ENCODE measurements around the gene GOLM1. TPM values are rescaled to one million over a fixed set of nuclear protein-coding genes. Genes with fewer than 3 reads are reported as not detected.

Gene GOLM1
- total and polyA plus RNA-seq, 2 experiments from 2014 or later = 56.2 to 63.4 TPM

DNA sequence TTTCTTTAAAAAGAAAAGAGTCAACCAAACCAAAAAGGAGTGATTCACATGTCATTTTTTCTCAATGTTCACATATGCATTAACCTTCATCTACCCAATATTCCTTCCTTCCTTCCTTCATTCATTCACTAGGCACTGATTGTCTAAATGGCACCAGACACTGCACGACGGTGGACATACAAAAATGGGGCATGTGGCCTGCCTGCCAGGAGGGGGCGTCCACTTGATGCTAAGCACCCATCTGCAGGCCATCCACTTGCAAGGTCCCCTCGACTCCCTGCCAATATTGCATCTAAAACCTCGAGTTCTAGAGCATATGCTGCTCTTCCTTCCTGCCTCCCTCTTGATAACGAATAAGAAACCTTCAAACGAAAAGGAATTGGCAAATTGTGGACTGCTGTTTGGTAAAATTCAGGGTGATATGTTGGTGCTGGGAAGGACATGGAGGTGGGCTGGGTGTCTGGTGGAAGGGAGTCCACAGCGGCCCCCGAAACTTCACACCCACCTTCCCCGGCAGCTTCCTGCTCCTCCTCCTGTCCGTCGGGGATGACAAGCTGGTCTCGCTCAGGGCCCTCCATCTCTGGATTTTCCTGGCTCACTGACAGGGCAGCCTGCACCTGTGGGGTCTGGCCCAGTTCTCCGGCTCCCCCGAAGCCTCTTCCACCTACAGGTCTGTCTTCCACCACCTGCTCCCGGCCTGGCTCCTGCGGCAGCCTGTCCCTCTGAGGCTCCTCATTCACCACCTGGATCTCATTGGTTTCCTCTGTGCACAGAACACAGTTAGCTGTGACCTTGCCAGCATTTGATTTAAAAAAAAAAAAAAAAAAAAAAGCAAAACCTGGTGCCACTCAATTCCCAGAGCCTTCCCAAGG is 64.3 kb downstream of the GOLM1 start:
- TF ChIP-seq EZH2phosphoT487 (IDR thresholded peaks at IDR 0.05; ENCODE audit: insufficient read depth, low read depth) = no peak
- TF ChIP-seq EZH2 (IDR thresholded peaks at IDR 0.05; ENCODE audit: insufficient read depth, poor library complexity, severe bottlenecking) = no peak
- no peak overlapping the region for H3K4me2 ChIP-seq (ENCODE audit: unreplicated experiment)
- H3K4me3 ChIP-seq = no peak overlapping the region
- no peak overlapping the region for H2AFZ ChIP-seq
- no peak overlapping the region for H3K9ac ChIP-seq
- peak; percentile 60 for DNase-seq
- H3K36me3 ChIP-seq (ENCODE audit: low read depth) = no peaks in the 10 kb centered on the region; the same call in 1 of the 2 replicates
- no peaks in the 10 kb centered on the region; the same call in 1 of the 2 replicates for H3K4me1 ChIP-seq (ENCODE audit: insufficient read depth)
- no peaks in the 10 kb centered on the region for H4K20me1 ChIP-seq (ENCODE audit: insufficient read depth)
- no peak overlapping the region for H3K27ac ChIP-seq
- WGBS, 2 experiments (ENCODE audit: low coverage in 1 of 2, low lambda C conversion rate in 2 of 2, missing lambda C conversion rate in 2 of 2) = 67 to 75% methylated on average over 15 to 17 of the region's 17 CpGs
- no peaks in the 10 kb centered on the region for H3K79me2 ChIP-seq (ENCODE audit: insufficient read depth)
- H3K27me3 ChIP-seq (replicated peaks; ENCODE audit: insufficient read depth) = no peaks in the 10 kb centered on the region
- H3K9me3 ChIP-seq (ENCODE audit: low read depth) = no peaks in the 10 kb centered on the region
- H3K9me2 ChIP-seq (ENCODE audit: insufficient read depth) = no peaks in the 10 kb centered on the region
- in situ Hi-C loops (cut with MboI) = no loop called here
- H3F3A ChIP-seq (ENCODE audit: insufficient read depth) = peaks cover 12% of the 10 kb centered on the region; the same call in 1 of the 2 replicates

DNA sequence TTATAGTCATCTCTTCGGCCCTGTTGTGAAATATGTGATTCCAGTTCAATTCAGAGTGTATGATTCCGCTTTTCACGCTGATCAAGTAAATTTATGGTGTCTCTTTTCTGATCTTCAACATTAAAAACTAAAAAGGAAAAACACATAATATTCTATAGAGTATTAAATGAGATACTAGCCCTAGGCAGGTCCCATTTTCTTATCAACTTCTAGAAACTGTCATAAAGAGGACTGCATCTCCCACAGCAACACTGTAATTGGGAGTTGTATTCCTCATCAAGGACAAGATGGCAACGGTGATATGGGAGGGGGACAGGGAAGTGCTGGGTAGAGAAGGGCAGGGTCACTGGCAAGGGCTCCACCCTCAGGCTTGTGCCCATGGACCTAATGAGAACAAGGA is 71.6 kb downstream of the GOLM1 start:
- no peak for DNase-seq
- no peaks in the 10 kb centered on the region for H3K79me2 ChIP-seq (ENCODE audit: insufficient read depth)
- H3K9me3 ChIP-seq (ENCODE audit: low read depth) = no peaks in the 10 kb centered on the region
- no peak overlapping the region for H3K27ac ChIP-seq
- H3K9ac ChIP-seq = no peak overlapping the region
- no peak overlapping the region for H3K4me2 ChIP-seq (ENCODE audit: unreplicated experiment)
- H3K36me3 ChIP-seq (ENCODE audit: low read depth) = peaks cover 16% of the 10 kb centered on the region
- in situ Hi-C loops (cut with MboI) = no loop called here
- no peak overlapping the region for H3K4me3 ChIP-seq
- no peaks in the 10 kb centered on the region for H3K27me3 ChIP-seq (replicated peaks; ENCODE audit: insufficient read depth)
- WGBS, 2 experiments (ENCODE audit: low coverage in 1 of 2, low lambda C conversion rate in 2 of 2, missing lambda C conversion rate in 2 of 2) = 94 to 97% methylated on average over 4 of the region's 4 CpGs
- no peaks in the 10 kb centered on the region for H3K9me2 ChIP-seq (ENCODE audit: insufficient read depth)
- no peaks in the 10 kb centered on the region for H3K4me1 ChIP-seq (ENCODE audit: insufficient read depth)
- H2AFZ ChIP-seq = no peak overlapping the region
- 0 out of 2 replicates have a peak, but pooled peaks cover 3% of the 10 kb centered on the region for H3F3A ChIP-seq (ENCODE audit: insufficient read depth)
- no peak for TF ChIP-seq EZH2 (IDR thresholded peaks at IDR 0.05; ENCODE audit: insufficient read depth, poor library complexity, severe bottlenecking)
- no peak for TF ChIP-seq EZH2phosphoT487 (IDR thresholded peaks at IDR 0.05; ENCODE audit: insufficient read depth, low read depth)
- H4K20me1 ChIP-seq (ENCODE audit: insufficient read depth) = no peaks in the 10 kb centered on the region

GRCh38 chr9:86022687-86023266 is 76.6 kb downstream of the GOLM1 start:
- Histone ChIP-seq H3K27ac (no peak overlapping the region), H3F3A (ENCODE audit: insufficient read depth) (peaks cover 5% of the 10 kb centered on the region; the same call in 1 of the 2 replicates), H3K9ac (no peak overlapping the region), H3K36me3 (ENCODE audit: low read depth) (peaks cover 45% of the 10 kb centered on the region), H3K27me3 (replicated peaks; ENCODE audit: insufficient read depth) (no peaks in the 10 kb centered on the region), H3K4me3 (no peak overlapping the region), H3K4me1 (ENCODE audit: insufficient read depth) (no peaks in the 10 kb centered on the region), H4K20me1 (ENCODE audit: insufficient read depth) (no peaks in the 10 kb centered on the region), H3K79me2 (ENCODE audit: insufficient read depth) (no peaks in the 10 kb centered on the region), H3K9me3 (ENCODE audit: low read depth) (no peaks in the 10 kb centered on the region), H3K9me2 (ENCODE audit: insufficient read depth) (no peaks in the 10 kb centered on the region), H3K4me2 (ENCODE audit: unreplicated experiment) (no peak overlapping the region), H2AFZ (no peak overlapping the region)
- DNase-seq = no peak
- WGBS, 2 experiments (ENCODE audit: low coverage in 1 of 2, low lambda C conversion rate in 2 of 2, missing lambda C conversion rate in 2 of 2) = 84% methylated on average over 3 of the region's 3 CpGs
- TF ChIP-seq EZH2 (IDR thresholded peaks at IDR 0.05; ENCODE audit: insufficient read depth, poor library complexity, severe bottlenecking) (no peak), EZH2phosphoT487 (IDR thresholded peaks at IDR 0.05; ENCODE audit: insufficient read depth, low read depth) (no peak)
- in situ Hi-C loops (cut with MboI) = no loop called here

DNA sequence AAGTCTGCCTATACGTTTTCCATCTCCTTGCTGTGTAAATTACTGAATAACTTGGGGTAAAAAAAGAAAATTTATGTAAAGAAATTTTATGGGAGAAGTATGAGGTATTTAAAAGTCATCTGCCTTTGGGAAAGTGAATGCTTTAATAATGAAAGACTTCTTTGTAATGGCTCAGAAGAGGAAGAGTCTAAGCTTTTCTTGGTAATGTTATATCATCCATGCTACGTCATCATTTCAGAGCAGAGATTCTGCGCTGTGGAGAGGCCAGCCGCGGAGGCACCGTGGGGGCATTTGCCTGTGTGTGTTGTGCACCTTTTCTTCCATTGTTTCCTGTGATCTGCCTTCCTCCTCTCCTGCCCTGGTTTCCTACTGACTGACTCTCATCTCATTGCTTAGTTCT is 78.2 kb downstream of the GOLM1 start:
- no peak overlapping the region for H2AFZ ChIP-seq
- WGBS, 2 experiments (ENCODE audit: low coverage in 1 of 2, low lambda C conversion rate in 2 of 2, missing lambda C conversion rate in 2 of 2) = 89 to 93% methylated on average over 6 of the region's 6 CpGs
- in situ Hi-C loops (cut with MboI) = no loop called here

More for the DNA sequence above, 78.2 kb downstream of the GOLM1 start:
- Histone ChIP-seq H3K9ac (no peak overlapping the region), H3K27ac (no peak overlapping the region), H3F3A (ENCODE audit: insufficient read depth) (peaks cover 5% of the 10 kb centered on the region; the same call in 1 of the 2 replicates), H3K4me1 (ENCODE audit: insufficient read depth) (no peaks in the 10 kb centered on the region), H3K36me3 (ENCODE audit: low read depth) (peaks cover 50% of the 10 kb centered on the region), H3K79me2 (ENCODE audit: insufficient read depth) (no peaks in the 10 kb centered on the region), H4K20me1 (ENCODE audit: insufficient read depth) (no peaks in the 10 kb centered on the region), H3K4me2 (ENCODE audit: unreplicated experiment) (no peak overlapping the region), H3K27me3 (replicated peaks; ENCODE audit: insufficient read depth) (no peaks in the 10 kb centered on the region), H3K9me3 (ENCODE audit: low read depth) (no peaks in the 10 kb centered on the region), H3K9me2 (ENCODE audit: insufficient read depth) (no peaks in the 10 kb centered on the region), H3K4me3 (no peak overlapping the region)
- no peak for DNase-seq
- TF ChIP-seq EZH2phosphoT487 (IDR thresholded peaks at IDR 0.05; ENCODE audit: insufficient read depth, low read depth) (no peak), EZH2 (IDR thresholded peaks at IDR 0.05; ENCODE audit: insufficient read depth, poor library complexity, severe bottlenecking) (no peak)
